Activated CD8-positive, alpha-beta memory T cell treated with anti-CD3 and anti-CD28 coated beads, Interleukin-2, amount 50 U/mL, for 4 hours (primary cell): ENCODE measurements around the gene DNAJA4.

Experiments used
- DNase-seq: peaks from one replicate; pipeline ENCODE4 v3.0.0-alpha.2; 2020

Gene DNAJA4

DNA sequence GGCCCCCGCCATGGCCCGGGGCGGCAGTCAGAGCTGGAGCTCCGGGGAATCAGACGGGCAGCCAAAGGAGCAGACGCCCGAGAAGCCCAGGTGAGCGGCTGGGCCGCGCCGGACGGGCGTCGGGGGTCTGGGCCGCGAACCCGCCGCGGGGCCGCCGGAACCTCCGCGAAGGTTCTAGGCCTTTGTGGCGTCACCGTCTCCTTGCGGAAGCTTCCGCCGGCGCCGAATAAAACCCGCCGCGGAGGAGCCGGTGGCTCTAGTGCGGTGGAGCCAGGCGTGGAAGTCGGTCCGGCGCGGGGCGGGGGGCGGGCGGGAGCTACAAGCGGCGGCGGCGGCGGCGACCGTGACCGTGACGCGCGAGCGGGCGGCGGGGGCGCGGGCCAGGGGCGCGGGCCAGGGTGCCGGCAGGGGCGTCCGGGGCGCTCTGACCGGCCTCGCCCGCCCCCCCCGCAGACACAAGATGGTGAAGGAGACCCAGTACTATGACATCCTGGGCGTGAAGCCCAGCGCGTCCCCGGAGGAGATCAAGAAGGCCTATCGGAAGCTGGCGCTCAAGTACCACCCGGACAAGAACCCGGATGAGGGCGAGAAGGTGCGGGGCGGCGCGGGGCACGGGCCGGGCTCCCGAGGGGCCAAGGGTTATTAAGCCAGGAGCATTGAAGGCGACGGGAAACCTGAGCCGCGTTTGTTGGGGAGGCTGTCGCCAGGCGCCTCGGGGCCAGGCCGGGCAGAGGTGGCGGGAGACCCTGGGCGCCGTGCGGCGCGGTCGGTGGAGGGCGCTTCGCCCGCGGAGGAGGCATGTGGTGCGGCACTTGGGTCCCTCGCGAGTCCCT is at the start of gene DNAJA4:
TSS of gene DNAJA4 (plus strand) at position 259 of the 833 bp plus-strand sequence. CDS start at position 461, 202 bp downstream.
- DNase-seq: peak; percentile 58

DNA sequence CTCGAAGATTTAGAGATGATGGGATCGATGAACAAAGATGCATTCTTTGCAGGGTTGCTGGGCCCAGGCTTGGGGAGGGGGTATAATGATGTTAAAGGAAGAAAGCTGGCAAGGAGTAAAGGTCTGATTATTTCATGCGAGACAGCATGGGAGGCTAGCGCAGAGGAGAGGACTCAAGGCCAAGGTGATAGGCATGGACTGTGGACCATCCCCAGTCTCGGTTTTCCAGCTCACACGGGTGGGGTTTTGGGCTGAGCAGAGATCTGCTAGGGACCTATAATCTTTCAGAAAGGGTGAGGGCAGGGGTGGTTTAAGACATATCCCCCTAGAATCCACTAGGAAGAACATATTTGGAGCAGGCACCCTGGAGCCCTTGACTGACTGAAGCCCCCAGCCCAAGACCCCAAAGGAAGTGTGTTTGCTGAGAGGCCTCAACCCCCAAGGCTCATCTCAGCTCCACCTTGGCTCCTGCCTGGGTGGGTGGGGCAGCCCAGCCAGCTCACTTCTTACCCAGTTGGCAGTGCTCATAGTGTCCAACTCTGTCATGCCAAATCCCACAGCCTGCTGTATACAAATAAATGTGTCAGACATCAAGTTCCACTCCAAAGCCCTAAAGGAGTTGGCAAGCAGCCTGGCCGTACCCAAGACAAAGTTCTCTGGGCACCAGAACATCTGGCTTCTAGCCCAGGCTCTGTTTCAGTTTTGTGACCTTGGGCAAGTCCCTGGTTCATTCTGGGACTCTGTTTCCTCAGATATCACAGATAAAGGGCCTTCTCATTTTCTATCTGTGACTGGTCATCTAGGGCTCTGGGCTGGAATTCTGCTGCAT is 47.9 kb upstream of the DNAJA4 start:
- DNase-seq: no peak

DNA sequence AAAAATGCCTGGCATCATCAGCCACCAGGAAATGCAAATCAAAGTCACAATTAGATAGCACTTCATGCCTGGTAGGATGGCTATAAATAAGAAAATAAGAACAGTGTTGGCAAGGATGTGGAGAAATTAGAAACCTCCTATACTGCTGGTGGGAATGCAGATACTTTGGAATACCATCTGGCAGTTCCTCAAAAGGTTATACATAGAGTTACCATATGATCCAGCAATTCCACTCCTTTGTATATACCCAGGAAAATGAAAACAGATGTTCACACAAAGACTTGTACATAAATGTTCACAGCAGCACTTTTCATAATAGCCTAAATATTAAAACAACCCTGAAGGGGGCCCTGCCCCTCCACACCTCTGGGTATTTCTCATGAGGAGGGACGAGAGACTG is 43.6 kb upstream of the DNAJA4 start:
- DNase-seq: no peak

DNA sequence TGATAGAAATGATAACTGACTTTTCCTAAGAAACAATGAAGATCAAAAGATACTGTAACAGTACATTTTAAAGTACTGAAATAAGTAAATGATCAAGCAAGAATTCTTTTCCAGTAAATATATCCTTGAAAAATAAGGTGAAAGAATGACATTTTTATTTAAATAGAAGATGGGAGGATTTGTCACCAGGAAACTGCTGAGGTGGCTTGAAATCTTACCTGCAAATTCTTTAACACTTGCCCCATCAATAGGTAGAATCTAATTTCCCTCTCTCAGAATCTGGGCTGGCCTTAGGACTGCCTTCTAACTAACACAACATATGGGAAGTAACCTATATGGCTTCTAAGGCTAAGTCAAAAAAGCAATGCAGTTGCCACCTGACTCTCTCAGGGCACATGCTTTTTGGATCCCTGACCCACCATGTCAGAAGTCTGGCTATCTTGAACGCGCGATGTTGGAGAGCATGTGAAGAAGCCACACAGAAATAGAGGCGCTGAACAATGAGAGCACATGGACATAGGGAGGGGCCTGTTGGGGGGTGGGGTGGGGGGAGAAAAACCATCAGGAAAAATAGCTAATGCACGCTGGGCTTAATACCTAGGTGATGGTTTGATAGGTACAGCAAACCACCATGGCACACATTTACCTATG is 41.5 kb upstream of the DNAJA4 start:
- DNase-seq: no peak

DNA sequence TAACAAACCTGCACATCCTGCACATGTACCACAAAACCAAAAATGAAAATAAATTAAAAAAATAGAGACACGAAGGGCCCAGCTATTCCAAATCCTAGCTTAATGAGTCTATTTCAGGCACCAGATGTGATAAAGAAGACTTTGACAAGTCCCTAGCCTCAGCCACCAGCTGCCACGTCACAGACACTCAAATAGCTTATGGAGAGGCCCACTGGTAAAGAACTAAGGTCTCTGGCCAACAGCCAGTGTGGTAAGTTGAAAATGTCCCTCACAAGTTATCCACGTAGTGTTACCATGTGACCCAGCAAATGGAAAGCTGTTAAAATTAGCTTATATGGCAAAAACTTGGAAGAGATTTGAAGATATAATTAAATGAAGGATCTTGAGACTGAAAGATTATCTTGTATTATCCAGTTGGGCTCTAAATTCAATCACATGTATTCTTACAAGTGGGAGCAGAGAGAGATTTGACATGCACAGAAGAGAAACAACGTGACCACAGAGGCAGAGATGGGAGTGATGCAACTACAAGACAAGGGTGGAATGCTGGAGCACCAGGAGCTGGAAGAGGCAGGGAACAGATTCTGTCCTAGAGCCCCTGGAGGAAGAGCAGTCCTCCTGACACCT is 40.9 kb upstream of the DNAJA4 start:
- no peak for DNase-seq

DNA sequence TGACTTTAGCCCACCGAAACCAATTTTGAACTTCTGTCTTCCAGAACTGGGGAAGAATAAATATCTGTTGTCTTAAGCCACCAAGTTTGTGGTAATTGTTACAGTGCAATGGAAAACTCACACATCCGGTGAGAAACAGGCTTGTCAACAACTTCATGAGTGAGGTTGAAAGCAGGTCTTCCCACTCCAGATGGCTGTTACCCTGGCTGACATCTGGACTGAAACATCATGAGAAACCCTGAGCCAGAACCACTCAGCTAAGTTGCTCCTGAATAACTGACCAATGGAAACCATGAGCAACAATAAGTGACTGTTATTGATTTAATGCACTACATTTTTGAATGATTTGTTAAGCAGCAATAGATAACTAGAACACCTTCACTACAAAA is 40.3 kb upstream of the DNAJA4 start:
- no peak for DNase-seq

DNA sequence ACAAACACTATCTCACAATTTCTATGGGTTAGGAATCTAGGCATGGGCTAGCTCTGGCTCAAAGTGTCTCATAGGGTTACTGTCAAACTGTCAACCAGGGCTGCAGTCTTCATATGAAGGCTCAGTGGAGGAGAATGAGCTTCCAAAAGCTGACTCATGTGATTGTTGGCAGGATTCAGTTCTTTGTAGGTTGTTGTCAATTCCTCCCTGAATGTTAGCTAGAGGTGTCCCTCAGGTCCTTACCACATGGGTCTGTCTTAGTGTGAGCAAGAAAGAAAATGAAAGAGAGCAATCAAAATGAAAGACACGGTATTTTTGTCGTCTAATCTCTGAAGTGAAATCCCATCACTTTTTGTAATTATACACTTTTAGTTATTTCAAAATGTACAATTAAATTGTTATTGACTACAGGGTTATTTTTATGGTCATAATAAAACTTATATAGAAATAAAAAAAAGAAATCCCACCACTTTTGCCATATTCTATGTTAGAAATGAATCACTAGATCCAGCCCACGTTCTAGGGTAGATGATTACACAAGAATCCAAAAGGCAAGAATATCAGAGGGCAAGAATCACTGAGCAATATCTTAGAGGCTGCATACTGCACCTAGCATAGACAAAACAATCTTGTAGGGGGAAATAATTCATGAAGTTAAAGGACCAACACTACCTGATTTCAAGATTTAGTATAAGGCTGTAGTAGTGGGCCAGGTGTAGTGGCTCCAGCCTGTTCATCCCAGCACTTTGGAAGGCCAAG is 38.4 kb upstream of the DNAJA4 start:
- no peak for DNase-seq

DNA sequence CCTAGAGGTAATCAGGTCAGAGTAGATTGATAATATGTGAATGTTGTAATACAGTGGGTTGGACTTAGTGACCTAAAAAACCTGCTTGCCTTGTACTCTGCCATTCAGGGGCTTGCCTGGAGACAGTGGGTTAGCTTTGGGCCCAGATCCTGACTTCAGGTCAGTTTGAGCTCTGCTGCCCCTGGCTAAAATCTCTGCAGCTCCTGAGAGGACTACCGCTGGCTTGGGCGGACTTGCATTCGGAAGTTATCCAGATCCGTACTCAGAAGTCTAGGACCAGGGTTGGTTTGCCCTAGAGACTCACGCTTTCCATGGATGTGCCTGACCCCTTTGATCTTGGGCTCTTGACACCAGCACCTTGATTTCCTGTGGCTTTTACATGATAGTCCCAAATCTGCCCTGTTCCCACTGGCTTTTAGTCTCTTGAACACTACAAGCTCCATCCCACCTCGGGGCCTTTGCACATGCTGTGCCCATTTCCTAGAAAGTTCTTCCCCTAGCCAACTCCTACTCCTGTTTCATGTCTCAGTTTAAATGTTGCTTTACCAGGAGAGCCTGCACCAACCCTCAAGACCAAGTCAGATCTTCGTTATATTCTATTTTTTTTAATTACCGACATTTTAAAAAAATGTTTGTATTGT is 35.9 kb upstream of the DNAJA4 start:
- DNase-seq: no peak

DNA sequence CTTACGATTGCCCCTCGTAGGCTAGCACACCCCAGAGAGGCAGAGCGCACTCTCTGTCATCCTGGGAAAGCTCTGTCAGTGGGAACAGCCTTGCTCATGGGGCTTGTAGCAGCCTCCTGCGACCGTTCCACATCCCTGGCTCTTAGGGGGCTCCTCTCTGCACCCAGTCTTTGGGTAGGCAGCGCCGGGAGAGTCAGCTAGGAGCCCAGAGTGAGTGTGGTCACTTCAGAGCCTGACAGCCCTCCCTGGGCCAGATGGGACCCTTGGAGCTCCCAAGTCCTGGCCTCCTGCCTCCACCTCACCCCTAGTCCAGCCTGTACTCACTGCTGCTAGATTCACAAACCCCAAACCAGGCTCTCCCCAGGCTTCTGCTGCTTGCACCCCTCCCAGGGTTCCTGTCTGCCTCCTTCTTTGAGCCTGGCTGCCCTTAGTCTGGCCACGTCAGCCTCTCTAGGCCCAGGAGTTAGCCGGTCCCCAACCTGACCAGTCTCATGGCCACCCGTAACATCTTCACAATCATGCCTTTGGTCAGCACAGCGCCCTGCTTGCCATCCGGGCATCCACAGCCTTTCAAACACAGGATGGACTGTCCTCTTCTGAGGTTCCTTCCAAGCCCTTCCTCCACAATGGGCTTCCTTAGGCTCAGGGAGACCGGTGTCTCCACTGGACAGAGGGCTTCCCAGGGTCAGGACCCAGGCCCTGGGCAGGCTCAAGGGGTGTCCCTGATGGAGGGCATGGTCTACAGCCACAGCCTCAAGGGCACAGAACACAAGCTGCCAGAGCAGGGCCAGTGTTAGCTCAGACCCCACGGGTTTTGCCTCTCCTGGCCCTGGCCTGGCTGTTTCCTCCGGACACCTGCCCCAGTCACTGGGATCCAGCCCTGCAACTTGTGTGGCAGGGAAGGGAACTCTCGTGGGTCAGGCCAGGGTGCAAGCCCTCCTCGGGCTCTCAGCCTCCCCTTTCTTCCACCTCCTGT is 34.6 kb upstream of the DNAJA4 start:
- no peak for DNase-seq

DNA sequence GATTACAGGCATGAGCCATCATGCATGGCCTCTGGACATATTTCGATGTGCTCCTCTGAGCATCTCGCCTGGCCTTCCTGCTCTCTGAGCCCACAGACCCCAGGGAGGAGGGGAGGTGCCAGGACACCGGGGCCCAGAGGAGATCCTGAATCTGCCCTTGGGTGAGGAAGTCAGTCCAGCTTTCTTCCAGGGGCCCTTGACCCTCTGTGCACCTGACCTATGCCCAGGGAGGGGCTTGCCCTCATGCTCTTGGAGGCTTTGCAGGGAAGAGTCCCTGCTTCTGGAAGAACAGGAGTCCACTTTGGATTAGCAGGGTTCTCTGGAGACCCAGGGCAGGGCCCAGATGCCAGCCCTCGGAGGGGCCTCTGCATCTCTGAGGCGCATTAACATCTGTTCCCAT is 31.4 kb upstream of the DNAJA4 start:
- DNase-seq: no peak

DNA sequence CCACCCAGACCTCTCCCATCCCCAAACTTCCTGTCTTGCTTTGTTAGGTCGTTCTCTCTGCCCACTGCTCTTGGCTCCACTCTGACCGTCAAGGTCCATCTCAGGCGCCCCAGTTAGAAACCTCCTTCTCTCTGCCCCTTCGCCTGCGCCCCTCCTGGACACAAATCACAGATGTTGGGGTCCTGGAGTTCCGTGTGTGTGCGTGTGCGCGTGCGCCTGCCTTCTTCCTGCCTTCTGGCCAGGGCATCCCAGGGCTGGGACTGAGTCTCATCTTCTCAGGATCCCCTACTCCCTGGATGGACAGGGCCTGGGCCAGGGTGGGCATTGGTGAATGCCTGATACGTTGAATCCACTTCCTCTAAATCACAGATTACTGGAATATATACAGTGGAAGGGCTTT is 30.9 kb upstream of the DNAJA4 start:
- no peak for DNase-seq

DNA sequence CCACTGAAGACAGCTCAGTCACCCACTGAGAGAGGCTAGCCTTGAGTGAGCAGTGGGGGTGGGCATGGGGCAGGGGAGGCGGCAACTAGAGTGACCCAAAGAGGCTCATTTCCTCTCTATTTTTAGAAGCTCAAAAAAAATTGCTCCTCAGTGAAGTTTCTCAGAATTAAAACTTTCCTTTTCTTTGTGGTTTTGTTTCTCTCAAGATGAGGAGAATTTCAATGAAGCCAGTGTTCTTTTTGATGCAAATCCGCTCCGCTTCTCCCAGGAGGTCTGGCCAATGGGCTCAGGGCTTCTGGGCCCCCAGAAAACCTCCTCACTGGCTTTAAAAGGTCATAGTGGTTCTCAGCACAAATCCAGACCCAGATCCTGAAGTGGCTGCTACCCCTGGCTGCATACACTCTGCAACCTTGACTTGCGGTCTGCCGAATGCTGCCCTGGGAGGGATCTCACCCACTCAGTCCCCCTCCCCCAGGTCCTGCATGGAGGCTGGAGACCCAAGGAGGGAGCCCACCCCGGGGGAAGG is 29.8 kb upstream of the DNAJA4 start, which contains the start of gene ACSBG1:
TSS of gene ACSBG1 (minus strand) at position 51 of the 526 bp plus-strand sequence. CDS start 64 bp downstream, outside the sequence.
- DNase-seq: no peak

DNA sequence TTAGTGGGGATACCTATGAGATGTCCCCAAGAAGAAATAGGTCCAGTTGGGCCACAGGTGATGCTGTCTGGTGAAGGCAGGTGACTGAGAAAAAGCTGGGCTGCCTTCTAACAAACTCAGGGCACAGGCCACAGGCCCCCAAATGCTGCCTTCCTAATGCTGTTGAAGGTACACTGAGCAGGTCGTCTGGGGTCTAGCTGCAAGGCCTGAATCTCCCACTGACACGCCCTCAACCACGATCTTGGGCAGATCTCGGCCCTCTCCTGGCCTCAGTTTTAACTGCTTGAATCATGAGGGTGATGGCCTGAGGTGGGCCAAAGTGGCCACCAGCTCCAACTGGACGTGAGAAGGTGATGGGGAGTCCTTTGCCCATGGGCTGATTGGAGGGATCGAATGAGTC is 27.9 kb upstream of the DNAJA4 start:
- no peak for DNase-seq

DNA sequence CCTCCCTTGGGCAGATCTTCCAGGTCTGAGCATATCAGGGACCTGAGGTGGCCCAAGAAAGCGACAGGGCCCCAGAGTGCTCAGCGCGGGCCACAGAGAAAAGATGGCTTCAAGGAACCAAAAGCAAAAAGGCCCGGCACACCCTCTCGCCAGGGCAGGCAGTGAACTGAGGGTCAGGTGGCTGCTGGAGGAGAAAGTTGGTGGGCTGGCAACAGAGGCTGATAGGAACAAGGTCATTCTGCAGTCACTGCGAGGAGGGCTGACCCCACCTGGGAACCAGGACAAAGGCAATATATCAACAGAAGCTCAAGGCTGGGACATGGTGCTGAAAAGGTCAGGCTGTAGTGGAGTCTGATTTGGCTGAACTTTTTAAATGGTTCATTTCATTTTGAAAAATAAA is 27.2 kb upstream of the DNAJA4 start:
- DNase-seq: no peak

DNA sequence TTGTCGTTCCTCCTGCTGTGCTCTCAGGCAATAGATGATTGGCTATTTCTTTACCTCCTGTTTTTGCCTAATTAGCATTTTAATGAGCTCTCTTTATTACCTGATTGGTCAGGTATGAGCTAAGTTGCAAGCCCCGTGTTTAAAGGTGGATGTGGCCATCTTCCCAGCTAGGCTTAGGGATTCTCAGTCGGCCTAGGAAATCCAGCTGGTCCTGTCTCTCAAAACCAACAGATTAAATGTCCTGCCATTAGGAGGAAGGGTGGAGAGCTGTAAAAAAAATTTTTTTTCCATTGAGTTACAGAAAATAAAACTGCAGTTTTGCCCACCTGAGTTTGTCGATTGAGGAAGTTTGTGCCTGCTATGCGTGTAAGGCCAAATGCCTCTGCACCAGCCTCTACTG is 24.6 kb upstream of the DNAJA4 start:
- no peak for DNase-seq

DNA sequence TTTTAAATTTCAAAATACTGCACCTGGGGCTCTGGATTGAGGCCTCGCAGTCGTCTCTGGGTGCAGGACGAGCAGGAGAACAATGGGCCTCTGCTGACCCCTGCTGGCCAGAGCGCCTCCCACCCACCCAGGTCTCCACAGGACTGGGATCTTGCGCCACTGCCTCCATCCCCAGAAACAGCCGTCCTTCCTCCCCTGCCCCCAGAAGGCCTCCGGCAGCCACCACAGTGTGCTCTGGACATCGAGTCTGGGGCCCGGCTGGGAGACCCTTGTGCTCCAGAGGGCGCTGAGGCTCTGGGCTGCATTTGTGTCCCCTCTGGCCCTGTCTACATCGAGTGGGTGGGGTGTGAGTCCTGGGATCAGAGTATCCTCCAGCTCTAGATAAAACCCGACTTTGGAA is 23.3 kb upstream of the DNAJA4 start:
- peak; percentile 86 for DNase-seq

DNA sequence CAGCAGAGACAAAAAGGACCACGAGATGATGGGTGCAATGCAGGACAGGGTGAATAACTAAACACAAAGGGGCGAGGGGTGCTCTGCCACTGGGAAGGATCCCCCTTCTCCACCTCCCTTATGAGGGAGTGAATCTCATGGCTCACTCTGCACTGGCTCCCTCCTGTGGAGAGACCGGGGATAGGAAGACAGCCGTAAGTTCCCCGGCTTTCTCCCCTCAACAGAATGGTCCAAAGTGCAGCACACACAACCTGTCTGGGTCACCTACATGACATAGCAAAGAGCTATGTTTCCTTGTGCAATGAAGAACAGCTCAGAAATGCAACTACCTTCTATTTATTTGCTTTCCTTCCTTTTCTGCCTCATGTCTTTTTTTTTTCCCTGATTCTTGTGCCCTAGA is 22.2 kb upstream of the DNAJA4 start:
- no peak for DNase-seq

DNA sequence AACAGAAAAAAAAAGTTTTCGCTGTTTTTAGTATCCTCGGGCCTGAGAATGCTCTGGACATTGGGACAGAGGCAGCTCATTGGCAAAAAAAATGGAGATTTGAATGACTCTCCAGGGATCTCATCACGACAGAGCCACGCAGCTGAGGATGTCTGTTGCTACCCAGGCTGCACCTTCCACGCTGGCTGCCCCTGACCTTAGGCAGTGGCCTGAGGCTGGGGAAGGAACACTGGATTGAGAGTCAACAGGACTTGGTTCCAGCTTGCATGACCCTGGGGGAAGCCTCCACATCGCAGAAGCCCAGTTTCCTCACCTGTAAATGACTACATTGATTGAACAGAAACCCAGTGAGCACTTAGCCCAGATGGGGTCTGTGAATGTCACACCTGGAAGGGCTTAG is 21.3 kb upstream of the DNAJA4 start:
- no peak for DNase-seq

DNA sequence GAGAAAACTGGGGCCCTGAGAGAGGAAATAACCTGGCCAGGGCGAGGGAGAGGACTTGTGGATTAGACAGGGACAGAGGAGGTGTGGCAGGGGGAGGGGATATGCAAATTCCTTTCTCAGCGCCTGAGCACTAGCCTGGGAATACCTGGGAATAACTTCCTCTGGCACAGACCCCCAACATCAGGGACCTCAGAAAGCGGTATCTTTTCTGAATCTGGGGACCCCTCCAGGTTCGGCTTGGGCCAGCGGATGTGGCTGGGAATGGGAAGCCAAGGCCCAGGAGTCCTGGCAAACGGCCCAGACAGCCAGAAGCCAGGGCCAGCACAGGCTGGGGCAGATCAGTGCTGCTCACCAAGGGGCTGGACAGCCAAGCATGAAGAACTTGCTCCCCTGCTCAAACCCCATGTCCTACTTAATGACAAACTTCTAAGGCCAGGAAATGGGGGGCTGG is 20.8 kb upstream of the DNAJA4 start:
- no peak for DNase-seq

DNA sequence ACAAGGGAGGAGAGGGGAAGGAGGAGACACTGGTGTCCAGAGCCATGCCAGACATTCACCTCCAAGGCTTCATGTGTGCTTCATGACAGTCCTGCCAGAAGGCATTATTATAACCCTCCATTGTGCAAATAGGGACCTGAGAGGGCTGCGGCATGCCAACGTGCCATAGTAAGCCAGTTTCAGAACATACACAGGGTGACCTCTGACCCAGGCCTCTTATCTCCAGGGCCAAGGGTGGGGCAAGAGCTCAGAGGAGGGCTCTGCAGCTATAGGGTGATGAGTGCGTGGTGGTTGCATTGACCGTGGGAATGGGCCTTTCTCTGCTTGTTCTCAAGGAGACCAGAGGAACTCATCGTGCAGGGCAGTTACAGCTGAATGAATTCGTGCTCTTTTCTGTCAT is 20.3 kb upstream of the DNAJA4 start:
- no peak for DNase-seq
